Trophoblast cell (in vitro differentiated cells and primary cell): Measurements from ENCODE around the gene CENPV.

ENCODE experiments used
- DNase-seq, 2 donors: peaks; one replicate each; pipeline ENCODE4 v3.0.0-alpha.2; 2016
- H2AFZ ChIP-seq: 2 replicates; pipeline ENCODE4 v1.6.1; 2013; ENCODE audit warnings: low read length, moderate library complexity, mild to moderate bottlenecking; ENCODE audit not compliant: insufficient read depth, poor library complexity
- H2AK5ac ChIP-seq: 2 replicates; pipeline ENCODE4 v1.6.1; 2013; ENCODE audit warnings: mild to moderate bottlenecking, low read length
- H2BK120ac ChIP-seq: 2 replicates; pipeline ENCODE4 v1.6.1; 2013; ENCODE audit warnings: low read length, mild to moderate bottlenecking, moderate library complexity; ENCODE audit not compliant: insufficient read depth, poor library complexity
- H2BK12ac ChIP-seq: 2 replicates; pipeline ENCODE4 v1.6.1; 2013; ENCODE audit warnings: mild to moderate bottlenecking, low read length, moderate library complexity
- H2BK5ac ChIP-seq: 2 replicates; pipeline ENCODE4 v1.6.1; 2013; ENCODE audit warnings: low read length, low read depth, moderate library complexity, mild to moderate bottlenecking; ENCODE audit not compliant: poor library complexity
- H3K14ac ChIP-seq: 2 replicates; pipeline ENCODE4 v1.6.1; 2013; ENCODE audit warnings: mild to moderate bottlenecking, low read length
- H3K18ac ChIP-seq: 2 replicates; pipeline ENCODE4 v1.6.1; 2013; ENCODE audit warnings: mild to moderate bottlenecking, low read length
- H3K23ac ChIP-seq: 2 replicates; pipeline ENCODE4 v1.6.1; 2013; ENCODE audit warnings: low read length
- H3K27ac ChIP-seq: 2 replicates; pipeline ENCODE4 v1.5.1; 2013; ENCODE audit warnings: low read depth, mild to moderate bottlenecking, inconsistent platforms, low read length, moderate library complexity
- H3K27me3 ChIP-seq: 2 replicates; pipeline ENCODE4 v1.6.1; 2013; ENCODE audit warnings: inconsistent platforms, mild to moderate bottlenecking, low read length, moderate library complexity; ENCODE audit not compliant: insufficient read depth
- H3K36me3 ChIP-seq, 2 experiments: 1 replicate in 1 of 2; 2 replicates in 1 of 2; pipeline ENCODE4 v1.6.1; 2013; ENCODE audit warnings: low read length in 2 of 2, mild to moderate bottlenecking in 2 of 2, moderate library complexity in 1 of 2; ENCODE audit not compliant: insufficient read depth in 2 of 2, control insufficient read depth in 1 of 2
- H3K4ac ChIP-seq: 2 replicates; pipeline ENCODE4 v1.6.1; 2013; ENCODE audit warnings: low read depth, mild to moderate bottlenecking, low read length, moderate library complexity
- H3K4me1 ChIP-seq, 2 experiments: 1 replicate in 1 of 2; 2 replicates in 1 of 2; pipeline ENCODE4 v1.6.1; 2013; ENCODE audit warnings: low read length in 2 of 2, mild to moderate bottlenecking in 2 of 2, moderate library complexity in 1 of 2; ENCODE audit not compliant: insufficient read depth in 2 of 2, control insufficient read depth in 1 of 2
- H3K4me2 ChIP-seq: 2 replicates; pipeline ENCODE4 v1.6.1; 2013; ENCODE audit warnings: inconsistent platforms, mild to moderate bottlenecking, low read length, moderate library complexity
- H3K4me3 ChIP-seq: 2 replicates; pipeline ENCODE4 v1.5.1; 2013; ENCODE audit warnings: mild to moderate bottlenecking, low read depth, low read length, inconsistent platforms
- H3K79me1 ChIP-seq: one replicate; pipeline ENCODE4 v1.6.1; 2013; ENCODE audit warnings: low read length
- H3K79me2 ChIP-seq: 2 replicates; pipeline ENCODE4 v1.6.1; 2013; ENCODE audit warnings: low read length, mild to moderate bottlenecking; ENCODE audit not compliant: control insufficient read depth, insufficient read depth, poor library complexity
- H3K9ac ChIP-seq: 2 replicates; pipeline ENCODE4 v1.6.1; 2013; ENCODE audit warnings: mild to moderate bottlenecking, low read length
- H3K9me3 ChIP-seq: 2 replicates; pipeline ENCODE4 v1.6.1; 2013; ENCODE audit warnings: low read depth, mild to moderate bottlenecking, control low read depth, inconsistent platforms, low read length; ENCODE audit not compliant: insufficient read depth
- H4K12ac ChIP-seq: 2 replicates; pipeline ENCODE4 v1.6.1; 2013; ENCODE audit warnings: low read depth, mild to moderate bottlenecking, low read length, moderate library complexity
- H4K8ac ChIP-seq: 2 replicates; pipeline ENCODE4 v1.6.1; 2013; ENCODE audit warnings: low read depth, mild to moderate bottlenecking, low read length, moderate library complexity
- H4K91ac ChIP-seq: one replicate; pipeline ENCODE4 v1.6.1; 2013; ENCODE audit warnings: low read depth, mild to moderate bottlenecking, low read length, moderate library complexity
- WGBS: extraction: QIAGEN DNeasy Blood & Tissue Kit; methylation state at CpG from one replicate; pipeline ENCODE4 v1.1.7; 2013; ENCODE audit warnings: missing lambda C conversion rate; ENCODE audit not compliant: insufficient read length, insufficient coverage; ENCODE audit errors: extremely low coverage; 5-methylcytosine and 5-hydroxymethylcytosine counted together

Gene CENPV

GRCh38 chr17:16345565-16345964 lies 7.7 kb downstream of the CENPV start:
- H3K79me2 ChIP-seq: no peaks in the 10 kb centered on the region
- no peaks in the 10 kb centered on the region for H3K79me1 ChIP-seq
- DNase-seq: no peak
- H3K4me1 ChIP-seq: peaks cover 0 to 4% of the 10 kb centered on the region in 2 experiments
- no peaks in the 10 kb centered on the region for H3K9me3 ChIP-seq
- WGBS: no CpG with 5 or more reads among the region's 5 CpGs
- no peak overlapping the region for H3K9ac ChIP-seq
- H3K4me2 ChIP-seq: no peak overlapping the region
- no peak overlapping the region for H2AK5ac ChIP-seq
- no peak overlapping the region for H4K8ac ChIP-seq
- H2BK120ac ChIP-seq: no peak overlapping the region
- no peak overlapping the region for H3K4me3 ChIP-seq
- no peak overlapping the region for H3K18ac ChIP-seq
- peaks cover 2 to 4% of the 10 kb centered on the region in 2 experiments for H3K36me3 ChIP-seq
- H3K27ac ChIP-seq: no peak overlapping the region
- H4K91ac ChIP-seq: no peak overlapping the region
- no peak overlapping the region for H3K23ac ChIP-seq
- H4K12ac ChIP-seq: no peak overlapping the region
- no peak overlapping the region for H2BK5ac ChIP-seq
- H3K14ac ChIP-seq: no peak overlapping the region
- H2BK12ac ChIP-seq: no peak overlapping the region
- no peak overlapping the region for H3K4ac ChIP-seq
- no peak overlapping the region for H2AFZ ChIP-seq
- no peaks in the 10 kb centered on the region for H3K27me3 ChIP-seq

- H3K27me3 ChIP-seq: no peaks in the 10 kb centered on the region
- H2BK5ac ChIP-seq: no peak overlapping the region
- H3K79me2 ChIP-seq: no peaks in the 10 kb centered on the region
- DNase-seq: no peak
- no peak overlapping the region for H2BK120ac ChIP-seq
- no peak overlapping the region for H2AFZ ChIP-seq
- H3K27ac ChIP-seq: no peak overlapping the region
- peaks cover 0 to 4% of the 10 kb centered on the region in 2 experiments for H3K4me1 ChIP-seq
- no CpG with 5 or more reads among the region's 3 CpGs for WGBS
- H4K8ac ChIP-seq: no peak overlapping the region
- H3K79me1 ChIP-seq: no peaks in the 10 kb centered on the region
- H3K9ac ChIP-seq: no peak overlapping the region
- H3K23ac ChIP-seq: no peak overlapping the region
- no peaks in the 10 kb centered on the region for H3K9me3 ChIP-seq
- H2BK12ac ChIP-seq: no peak overlapping the region
- H3K14ac ChIP-seq: no peak overlapping the region
- no peak overlapping the region for H4K12ac ChIP-seq
- no peak overlapping the region for H2AK5ac ChIP-seq
- H3K4ac ChIP-seq: no peak overlapping the region
- H3K4me3 ChIP-seq: no peak overlapping the region
- H3K18ac ChIP-seq: no peak overlapping the region
- H3K36me3 ChIP-seq: no peaks in the 10 kb centered on the region
- H3K4me2 ChIP-seq: no peak overlapping the region
- H4K91ac ChIP-seq: no peak overlapping the region
These were observed 9.7 kb downstream of the CENPV start for GRCh38 chr17:16343569-16343968.

GRCh38 chr17:16342979-16343378 lies 10.3 kb downstream of the CENPV start:
- H4K91ac ChIP-seq: no peak overlapping the region
- DNase-seq: no peak
- no peak overlapping the region for H2AK5ac ChIP-seq
- no peaks in the 10 kb centered on the region for H3K36me3 ChIP-seq
- no peak overlapping the region for H2BK120ac ChIP-seq
- peak overlapping the region; percentile 2 for H4K12ac ChIP-seq
- H2BK5ac ChIP-seq: no peak overlapping the region
- H3K4ac ChIP-seq: no peak overlapping the region
- H3K79me2 ChIP-seq: no peaks in the 10 kb centered on the region
- H3K27ac ChIP-seq: no peak overlapping the region
- no peak overlapping the region for H3K18ac ChIP-seq
- H2BK12ac ChIP-seq: no peak overlapping the region
- H3K9ac ChIP-seq: no peak overlapping the region
- no peak overlapping the region for H3K23ac ChIP-seq
- no peak overlapping the region for H2AFZ ChIP-seq
- no CpG with 5 or more reads among the region's 4 CpGs for WGBS
- H3K27me3 ChIP-seq: no peaks in the 10 kb centered on the region
- no peaks in the 10 kb centered on the region for H3K79me1 ChIP-seq
- H3K4me2 ChIP-seq: no peak overlapping the region
- H3K4me1 ChIP-seq: peaks cover 0 to 4% of the 10 kb centered on the region in 2 experiments
- H3K14ac ChIP-seq: no peak overlapping the region
- H3K9me3 ChIP-seq: no peaks in the 10 kb centered on the region
- H4K8ac ChIP-seq: no peak overlapping the region
- H3K4me3 ChIP-seq: no peak overlapping the region

- H2AK5ac ChIP-seq: no peak overlapping the region
- no peak overlapping the region for H3K9ac ChIP-seq
- H3K4ac ChIP-seq: no peak overlapping the region
- H2AFZ ChIP-seq: no peak overlapping the region
- H4K12ac ChIP-seq: no peak overlapping the region
- no peak overlapping the region for H4K91ac ChIP-seq
- H3K4me1 ChIP-seq: peaks cover 0 to 4% of the 10 kb centered on the region in 2 experiments
- H2BK12ac ChIP-seq: no peak overlapping the region
- no peaks in the 10 kb centered on the region for H3K79me2 ChIP-seq
- H3K9me3 ChIP-seq: no peaks in the 10 kb centered on the region
- no peaks in the 10 kb centered on the region for H3K36me3 ChIP-seq
- H2BK120ac ChIP-seq: no peak overlapping the region
- H3K4me2 ChIP-seq: no peak overlapping the region
- no peak overlapping the region for H3K18ac ChIP-seq
- no peaks in the 10 kb centered on the region for H3K79me1 ChIP-seq
- no peak overlapping the region for H3K4me3 ChIP-seq
- no peaks in the 10 kb centered on the region for H3K27me3 ChIP-seq
- H2BK5ac ChIP-seq: no peak overlapping the region
- no peak overlapping the region for H3K23ac ChIP-seq
- no peak overlapping the region for H3K14ac ChIP-seq
- WGBS: no CpG with 5 or more reads among the region's 1 CpG
- no peak overlapping the region for H4K8ac ChIP-seq
- DNase-seq: no peak
- no peak overlapping the region for H3K27ac ChIP-seq
These were observed 13.3 kb downstream of the CENPV start for GRCh38 chr17:16339959-16340358.
